ENCODE measurements around the gene TAS1R3.
"Not testable (repeated sequence)": the region's sequence is repeated elsewhere in the genome, so short reads cannot be mapped to it uniquely, and the experiment has no call there.

Gene TAS1R3

DNA sequence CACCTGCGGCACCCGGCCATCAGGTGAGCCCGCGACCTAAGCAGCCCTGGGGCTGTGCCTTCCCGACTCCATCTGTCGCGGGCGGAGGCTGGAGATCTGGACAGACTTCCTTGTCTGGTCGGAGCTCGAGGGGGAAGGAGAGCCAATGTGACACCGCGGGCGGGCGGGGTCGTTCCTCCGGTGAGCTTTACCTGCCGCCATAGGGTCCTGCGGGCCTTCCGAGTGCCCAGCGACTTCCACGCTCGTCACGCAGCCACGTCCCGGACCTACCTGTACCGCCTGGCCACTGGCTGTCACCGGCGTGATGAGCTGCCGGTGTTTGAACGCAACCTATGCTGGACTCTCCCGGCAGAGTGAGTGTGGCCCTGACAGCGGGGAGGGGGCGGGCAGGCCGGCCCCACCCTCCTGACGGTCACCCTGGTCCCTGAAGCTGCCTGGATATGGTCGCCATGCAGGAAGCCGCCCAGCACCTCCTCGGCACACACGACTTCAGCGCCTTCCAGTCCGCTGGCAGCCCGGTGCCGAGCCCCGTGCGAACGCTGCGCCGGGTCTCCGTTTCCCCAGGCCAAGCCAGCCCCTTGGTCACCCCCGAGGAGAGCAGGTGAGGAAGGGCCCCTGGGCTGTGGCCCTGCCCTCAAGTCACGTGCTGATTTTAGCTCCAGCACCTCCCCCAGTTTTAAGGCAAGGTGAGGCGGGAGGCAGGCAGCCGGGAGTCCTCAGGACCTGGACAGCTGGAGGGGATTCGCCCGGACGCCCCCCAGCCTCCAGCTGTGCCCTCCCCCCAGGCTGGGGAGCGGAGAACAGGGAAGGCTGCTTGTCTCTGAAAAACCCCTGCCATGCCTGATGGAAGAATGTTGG is 21.6 kb upstream of the TAS1R3 start:
- no peak for DNase-seq

DNA sequence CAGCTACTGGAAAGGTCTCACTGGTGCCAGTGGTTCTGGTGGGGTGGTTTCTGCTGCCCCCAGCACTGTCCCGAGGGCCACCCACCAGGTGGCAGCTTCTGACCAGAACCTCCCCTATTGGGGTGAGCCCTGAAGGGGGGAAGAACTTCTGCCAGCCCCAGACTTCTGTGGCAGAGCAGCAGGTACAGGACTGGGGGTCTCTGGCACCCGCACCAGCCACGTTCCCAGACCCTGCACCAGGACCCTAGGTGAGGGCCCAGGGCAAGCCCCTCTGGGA is 21.0 kb upstream of the TAS1R3 start:
- DNase-seq = no peak

GRCh38 chr1:1310476-1311053 is 20.5 kb upstream of the TAS1R3 start:
- DNase-seq = no peak

- DNase-seq = no peak
These were observed 19.7 kb upstream of the TAS1R3 start for GRCh38 chr1:1311107-1312104.

GRCh38 chr1:1312450-1313314 is 18.4 kb upstream of the TAS1R3 start:
- DNase-seq = no peak

GRCh38 chr1:1313500-1314236 is 17.4 kb upstream of the TAS1R3 start:
- no peak for DNase-seq

DNA sequence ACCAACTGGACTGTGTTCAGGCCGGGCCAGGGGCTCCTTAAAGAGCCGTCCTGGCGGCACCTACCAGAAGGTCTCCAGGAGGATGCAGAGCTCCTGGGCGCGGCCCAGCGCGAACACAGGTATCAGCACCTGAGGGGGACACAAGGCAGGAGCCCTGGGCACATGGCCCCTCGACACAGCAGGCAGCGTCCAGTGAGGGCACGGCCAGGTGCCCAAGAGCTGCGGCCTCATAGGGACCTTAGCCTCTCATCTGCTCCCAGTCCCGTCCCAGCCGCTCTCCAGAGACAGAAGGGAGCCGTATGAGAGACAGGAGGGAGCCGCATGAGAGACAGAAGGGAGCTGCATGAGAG is 16.9 kb upstream of the TAS1R3 start:
- no peak for DNase-seq

DNA sequence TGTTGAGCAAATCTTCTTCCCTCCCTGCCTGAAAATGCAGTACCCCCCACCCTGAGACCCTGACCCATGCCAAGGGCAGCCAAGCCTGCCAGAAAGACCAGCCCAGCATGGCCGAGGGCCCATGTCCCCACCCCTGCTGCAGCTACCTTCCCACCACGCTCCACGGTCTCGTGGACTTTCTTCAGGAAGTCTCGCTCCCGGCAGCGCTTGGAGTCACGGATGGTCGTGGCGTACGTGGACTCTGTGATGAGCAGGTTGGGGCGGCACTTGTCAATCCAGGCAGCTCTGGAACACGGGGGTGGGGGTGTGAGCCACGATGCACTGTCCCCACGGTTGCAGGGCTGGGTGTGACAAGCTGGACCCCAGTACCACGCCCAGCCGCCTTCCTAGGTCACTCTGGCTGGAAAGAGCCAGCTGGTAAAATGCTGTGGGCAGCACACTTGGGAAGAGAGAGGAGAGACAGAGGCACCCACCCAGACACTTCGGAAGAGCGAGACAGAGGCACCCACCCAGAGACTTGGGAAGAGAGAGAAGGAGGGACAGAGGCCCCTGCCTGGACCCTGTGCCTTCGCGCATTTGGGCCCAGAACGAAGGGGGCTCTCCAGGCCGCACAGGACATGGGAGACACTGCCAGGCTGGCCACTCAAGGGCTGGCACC is 16.3 kb upstream of the TAS1R3 start:
- no peak for DNase-seq

DNA sequence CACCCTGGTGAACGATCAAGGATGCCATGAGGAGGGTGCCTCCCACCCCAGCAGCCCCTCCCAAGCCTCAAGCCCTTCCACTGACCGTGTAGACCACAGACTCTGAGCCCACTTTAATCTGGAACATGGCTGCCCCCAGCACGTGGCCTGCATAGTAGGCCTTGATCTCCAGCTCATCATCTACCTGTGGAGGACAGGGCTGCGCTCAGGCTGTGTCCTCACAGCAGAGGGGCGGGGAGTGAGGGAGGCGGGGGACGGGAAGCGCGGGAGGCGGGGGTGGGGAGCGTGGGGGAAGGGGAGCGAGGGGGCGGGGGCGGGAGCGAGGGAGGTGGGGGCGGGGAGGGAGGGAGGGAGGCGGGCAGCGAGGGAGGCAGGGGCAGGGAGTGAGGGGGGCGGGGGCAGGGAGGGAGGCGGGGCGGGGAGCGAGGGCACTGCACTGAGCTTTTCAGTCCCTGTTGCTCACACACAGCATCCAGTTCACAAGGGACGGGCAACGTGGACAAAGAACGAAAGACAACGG is 15.6 kb upstream of the TAS1R3 start:
- DNase-seq = no peak

DNA sequence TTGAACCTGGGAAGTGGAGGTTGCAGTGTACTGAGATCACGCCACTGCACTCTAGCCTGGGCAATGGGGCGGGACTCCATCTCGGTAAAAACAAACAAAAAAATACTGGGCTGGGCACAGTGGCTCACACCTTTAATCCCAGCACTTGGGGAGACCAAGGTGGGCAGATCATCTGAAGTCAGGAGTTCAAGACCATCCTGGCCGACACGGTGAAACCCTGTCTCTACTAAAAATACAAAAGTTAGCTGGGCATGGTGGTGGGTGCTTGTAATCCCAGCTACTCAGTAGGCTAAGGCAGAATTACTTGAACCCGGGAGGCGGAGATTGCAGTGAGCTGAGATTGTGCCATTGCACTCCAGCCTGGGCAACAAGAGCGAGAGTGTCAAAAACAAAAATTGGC is 14.9 kb upstream of the TAS1R3 start:
- DNase-seq = not testable (repeated sequence)

DNA sequence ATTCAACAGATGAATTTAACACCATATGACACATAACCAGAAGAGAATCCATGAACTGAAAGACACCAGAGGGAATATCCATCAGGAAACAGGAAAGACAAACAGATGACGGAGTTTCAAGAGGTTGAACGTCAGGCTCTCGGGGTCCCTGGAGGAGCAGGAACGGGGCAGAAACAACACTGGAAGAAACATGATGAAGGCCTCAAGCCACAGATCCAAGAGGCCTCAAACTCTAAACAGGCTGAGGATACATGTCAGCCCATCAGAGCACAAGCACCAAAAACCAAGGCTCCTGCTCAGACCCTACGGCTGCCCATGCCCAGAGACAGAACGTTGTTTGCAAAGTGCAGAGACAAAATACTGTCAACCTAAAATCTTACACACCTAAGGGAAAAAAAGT is 13.7 kb upstream of the TAS1R3 start:
- no peak for DNase-seq

DNA sequence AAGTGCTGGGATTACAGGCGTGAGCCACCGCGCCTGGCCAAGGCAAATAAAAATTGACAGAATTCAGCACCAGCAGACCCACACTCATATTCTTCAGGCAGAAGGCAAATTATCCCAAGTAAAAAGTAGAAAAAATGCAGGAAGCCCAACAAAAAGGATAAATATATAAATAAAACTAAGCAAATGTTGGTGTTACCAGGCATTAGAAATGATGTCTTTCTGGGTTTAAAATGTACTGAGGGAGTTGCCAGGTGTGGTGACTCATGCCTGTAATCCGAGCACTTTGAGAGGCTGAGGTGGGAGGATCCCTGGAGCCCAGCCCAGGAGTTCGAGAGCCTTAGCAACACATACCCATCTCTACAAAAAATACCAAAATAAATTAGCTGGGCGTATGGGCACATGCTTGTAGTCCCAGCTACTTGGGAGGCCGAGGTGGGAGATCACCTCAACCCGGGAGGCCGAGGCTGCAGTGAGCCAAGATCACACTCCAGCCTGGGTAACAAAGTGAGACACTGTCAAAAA is 12.9 kb upstream of the TAS1R3 start:
- no peak for DNase-seq

GRCh38 chr1:1318777-1319645 is 12.1 kb upstream of the TAS1R3 start:
- DNase-seq = no peak

DNA sequence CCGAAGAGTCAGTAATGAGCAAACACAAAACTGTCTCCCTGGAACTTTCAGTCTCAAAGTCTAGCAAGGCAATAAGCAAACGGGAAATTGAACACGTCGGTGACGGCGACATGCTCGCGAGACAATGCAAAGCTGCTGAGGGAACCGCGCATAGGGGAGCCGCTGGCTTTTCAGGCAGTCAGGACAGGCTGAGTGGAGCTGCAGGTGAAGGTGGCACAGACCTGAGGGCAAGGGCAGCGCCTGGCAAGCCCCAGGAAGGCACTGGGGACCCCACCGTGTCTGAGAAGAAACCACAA is 11.5 kb upstream of the TAS1R3 start:
- no peak for DNase-seq

- no peak for DNase-seq
These were observed 10.2 kb upstream of the TAS1R3 start for GRCh38 chr1:1320666-1321448.

DNA sequence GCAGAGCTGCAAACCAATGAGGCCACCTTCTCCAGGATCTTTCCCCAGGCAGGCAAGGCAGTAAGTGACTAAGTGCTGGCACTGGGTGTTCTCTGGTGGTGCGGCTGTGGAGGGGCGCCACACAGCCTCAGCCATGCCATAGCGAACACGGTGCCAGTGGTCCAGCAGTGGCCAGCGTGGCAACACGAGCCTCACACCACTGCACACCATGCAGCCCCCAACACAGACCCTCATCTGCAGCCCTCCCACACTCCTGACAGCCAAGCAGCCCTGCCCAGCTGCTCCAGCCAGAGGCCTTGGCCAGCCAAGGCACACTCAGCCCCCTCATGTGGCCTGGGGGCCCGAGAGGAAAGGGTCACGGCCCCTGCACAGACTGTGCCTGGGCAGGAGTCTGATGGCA is 9.6 kb upstream of the TAS1R3 start:
- DNase-seq = no peak

DNA sequence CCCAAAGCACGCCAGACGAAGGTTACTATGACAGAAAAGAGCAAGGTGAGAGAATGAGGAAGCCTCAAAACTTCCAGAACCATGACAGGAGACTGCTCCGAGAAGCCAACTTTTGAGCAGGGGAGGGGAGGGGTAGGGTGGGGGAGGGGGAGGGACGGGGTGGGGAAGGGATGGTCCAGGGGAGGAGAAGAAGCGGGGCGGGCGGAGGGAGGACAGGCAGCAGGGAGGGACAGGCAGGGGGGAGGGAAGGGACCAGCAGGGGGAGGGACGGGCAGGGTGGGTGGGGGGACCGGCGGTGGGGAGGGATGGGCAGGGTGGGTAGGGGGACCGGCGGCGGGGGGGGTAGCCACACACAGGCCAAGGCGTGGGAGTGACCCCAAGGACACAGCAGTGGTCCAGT is 8.7 kb upstream of the TAS1R3 start:
- no peak for DNase-seq

GRCh38 chr1:1322952-1323351 is 8.1 kb upstream of the TAS1R3 start:
- DNase-seq = no peak

DNA sequence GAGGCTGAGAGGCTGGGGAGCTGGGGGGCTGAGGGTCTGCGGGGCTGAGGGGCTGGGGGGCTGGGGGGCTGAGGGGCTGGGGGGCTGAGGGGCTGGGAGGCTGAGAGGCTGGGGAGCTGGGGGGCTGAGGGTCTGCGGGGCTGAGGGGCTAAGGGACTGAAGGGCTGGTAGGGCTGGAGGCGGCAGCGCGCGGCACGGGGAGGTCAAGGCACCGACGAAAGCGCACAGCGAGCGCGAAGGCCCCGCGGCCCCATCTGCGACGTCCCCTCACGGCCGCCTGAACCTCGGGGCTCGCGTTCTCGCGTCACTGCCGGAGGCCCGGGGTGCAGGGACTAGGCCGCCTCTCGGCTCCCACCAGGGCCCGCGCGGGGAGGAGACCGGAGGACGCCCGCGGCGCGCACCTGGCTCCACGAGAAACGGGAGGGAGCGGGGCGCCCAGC is 7.0 kb upstream of the TAS1R3 start:
- no peak for DNase-seq

Data from NCI-H2081 treated with DMSO at 0.1 percent for 48 hours (cell line).